Breast epithelium (tissue), 3 donors: ENCODE data around the gene ACACA.

Experiments
- POLR2A ChIP-seq: fragments of 450-650 bp; IDR thresholded peaks from one replicate; pipeline ENCODE4 v1.6.1; 2016; ENCODE audit warnings: antibody characterized with exemption, mild to moderate bottlenecking, moderate library complexity
- POLR2AphosphoS5 ChIP-seq, 3 donors: sonication (generic); formaldehyde crosslinking; IDR thresholded peaks; one replicate each; pipeline ENCODE4 v1.6.1; 2017; ENCODE audit warnings: antibody characterized with exemption in 3 of 3
- TF ChIP-seq, protein P1 (sequence below), 3 donors: fragments of 450-650 bp; IDR thresholded peaks; one replicate each; pipeline ENCODE4 v1.5.1; 2016 to 2017; ENCODE audit warnings: antibody characterized with exemption in 3 of 3, mild to moderate bottlenecking in 3 of 3, moderate library complexity in 3 of 3

DNA sequence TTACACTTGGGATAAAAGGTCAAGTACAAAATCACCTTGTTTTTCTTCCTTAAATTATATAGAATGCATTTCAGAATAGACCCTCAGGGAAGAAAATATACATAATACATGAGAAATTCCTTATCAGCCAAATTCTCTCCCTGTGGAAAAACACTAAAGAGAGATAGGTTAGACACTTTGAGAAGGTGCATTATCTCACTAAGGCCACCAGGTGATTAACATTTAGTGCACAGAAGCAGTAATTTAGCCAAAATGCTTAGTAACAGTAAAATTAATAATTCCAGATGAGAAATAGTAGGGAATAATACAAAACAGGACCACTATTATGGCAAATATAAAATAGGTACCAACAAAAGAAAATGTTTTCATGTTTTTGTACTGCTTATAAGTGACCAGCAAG lies 216.1 kb downstream of the ACACA start:
- TF ChIP-seq, protein P1, sequence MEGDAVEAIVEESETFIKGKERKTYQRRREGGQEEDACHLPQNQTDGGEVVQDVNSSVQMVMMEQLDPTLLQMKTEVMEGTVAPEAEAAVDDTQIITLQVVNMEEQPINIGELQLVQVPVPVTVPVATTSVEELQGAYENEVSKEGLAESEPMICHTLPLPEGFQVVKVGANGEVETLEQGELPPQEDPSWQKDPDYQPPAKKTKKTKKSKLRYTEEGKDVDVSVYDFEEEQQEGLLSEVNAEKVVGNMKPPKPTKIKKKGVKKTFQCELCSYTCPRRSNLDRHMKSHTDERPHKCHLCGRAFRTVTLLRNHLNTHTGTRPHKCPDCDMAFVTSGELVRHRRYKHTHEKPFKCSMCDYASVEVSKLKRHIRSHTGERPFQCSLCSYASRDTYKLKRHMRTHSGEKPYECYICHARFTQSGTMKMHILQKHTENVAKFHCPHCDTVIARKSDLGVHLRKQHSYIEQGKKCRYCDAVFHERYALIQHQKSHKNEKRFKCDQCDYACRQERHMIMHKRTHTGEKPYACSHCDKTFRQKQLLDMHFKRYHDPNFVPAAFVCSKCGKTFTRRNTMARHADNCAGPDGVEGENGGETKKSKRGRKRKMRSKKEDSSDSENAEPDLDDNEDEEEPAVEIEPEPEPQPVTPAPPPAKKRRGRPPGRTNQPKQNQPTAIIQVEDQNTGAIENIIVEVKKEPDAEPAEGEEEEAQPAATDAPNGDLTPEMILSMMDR (IDR thresholded peaks at IDR 0.05): no peak
- TF ChIP-seq POLR2A (no peak), POLR2AphosphoS5 (IDR thresholded peaks at IDR 0.05) (no peak)
